GM23338 (cell line): ENCODE data around the gene ETV3. TPM values are rescaled to one million over a fixed set of nuclear protein-coding genes. Genes with fewer than 3 reads are reported as not detected.

Experiments
- ATAC-seq: fragments of 200-7000 bp; cut with Tn5 transposase; 3 replicates; pipeline ENCODE4 v1.9.1; 2020
- DNase-seq: peaks from one replicate; pipeline ENCODE4 v3.0.0-alpha.2; 2015; ENCODE audit warnings: low spot score
- H2AFZ ChIP-seq: fragments of 200-600 bp; sonication (generic); 2 replicates; pipeline ENCODE4 v1.8.0; 2016; ENCODE audit warnings: antibody characterized with exemption, mild to moderate bottlenecking, moderate library complexity
- H3F3A ChIP-seq: fragments of 200-600 bp; sonication (generic); replicated peaks from 2 replicates; pipeline ENCODE4 v1.8.0; 2017; ENCODE audit warnings: antibody characterized with exemption, mixed run types, low read depth
- H3K27ac ChIP-seq: fragments of 200-600 bp; sonication (generic); 2 replicates; pipeline ENCODE4 v1.6.1; 2016; ENCODE audit warnings: low read depth
- H3K27me3 ChIP-seq: fragments of 200-600 bp; sonication (generic); 2 replicates; pipeline ENCODE4 v1.8.0; 2016; ENCODE audit warnings: mild to moderate bottlenecking, mixed run types, moderate library complexity; ENCODE audit not compliant: insufficient read depth
- H3K36me3 ChIP-seq: fragments of 200-600 bp; sonication (generic); 2 replicates; pipeline ENCODE4 v1.8.0; 2016; ENCODE audit warnings: mild to moderate bottlenecking; ENCODE audit not compliant: insufficient read depth
- H3K4me1 ChIP-seq: fragments of 200-600 bp; sonication (generic); 2 replicates; pipeline ENCODE4 v1.8.0; 2016; ENCODE audit warnings: mild to moderate bottlenecking, moderate library complexity; ENCODE audit not compliant: insufficient read depth
- H3K4me2 ChIP-seq: fragments of 200-600 bp; sonication (generic); 2 replicates; pipeline ENCODE4 v1.7.1; 2017; ENCODE audit warnings: mixed run types
- H3K4me3 ChIP-seq: fragments of 200-600 bp; sonication (generic); 2 replicates; pipeline ENCODE4 v1.6.1; 2016; ENCODE audit warnings: mixed run types
- H3K79me2 ChIP-seq: fragments of 200-600 bp; sonication (generic); replicated peaks from 2 replicates; pipeline ENCODE4 v1.8.0; 2017; ENCODE audit warnings: mild to moderate bottlenecking; ENCODE audit not compliant: insufficient read depth
- H3K9me2 ChIP-seq: fragments of 200-600 bp; sonication (generic); 2 replicates; pipeline ENCODE4 v1.8.0; 2017; ENCODE audit not compliant: insufficient read depth
- H4K20me1 ChIP-seq: fragments of 200-600 bp; sonication (generic); replicated peaks from 2 replicates; pipeline ENCODE4 v1.8.0; 2017; ENCODE audit warnings: mild to moderate bottlenecking; ENCODE audit not compliant: insufficient read depth
- H3K27ac Mint-ChIP-seq: 2 replicates; pipeline ENCODE4 v1.8.0; 2020; ENCODE audit warnings: inconsistent platforms, mild to moderate bottlenecking, moderate library complexity, mixed read lengths
- H3K27me3 Mint-ChIP-seq: 3 replicates; pipeline ENCODE4 v1.8.0; 2022; ENCODE audit warnings: low read depth, mild to moderate bottlenecking, moderate library complexity, mixed read lengths, inconsistent platforms; ENCODE audit not compliant: insufficient read depth, poor library complexity
- H3K36me3 Mint-ChIP-seq: 3 replicates; pipeline ENCODE4 v1.8.0; 2021; ENCODE audit warnings: low read depth, mild to moderate bottlenecking, inconsistent platforms, moderate library complexity, mixed read lengths
- H3K4me1 Mint-ChIP-seq: 3 replicates; pipeline ENCODE4 v1.8.0; 2020; ENCODE audit warnings: mild to moderate bottlenecking, inconsistent platforms, mixed read lengths
- H3K4me3 Mint-ChIP-seq: 3 replicates; pipeline ENCODE4 v1.8.0; 2021; ENCODE audit warnings: moderate library complexity, mild to moderate bottlenecking, inconsistent platforms, mixed read lengths
- H3K9me3 Mint-ChIP-seq: 3 replicates; pipeline ENCODE4 v1.8.0; 2020; ENCODE audit warnings: moderate library complexity, mild to moderate bottlenecking, inconsistent platforms, mixed read lengths
- CREB1 ChIP-seq: fragments of 250-450 bp; sonication (Bioruptor Pico); IDR thresholded peaks from 2 replicates; pipeline ENCODE4 v1.5.0; 2020; ENCODE audit warnings: low read depth, mild to moderate bottlenecking, moderate library complexity
- CTCF ChIP-seq, 2 experiments: fragments of 200-600 bp in 1 of 2; sonication (generic) in 1 of 2; conservative IDR thresholded peaks; 2 replicates each; pipeline versions ENCODE4 v1.5.1 to v1.6.1; 2016 to 2017; ENCODE audit warnings: antibody characterized with exemption in 2 of 2, low read depth in 2 of 2, mild to moderate bottlenecking in 2 of 2, moderate library complexity in 1 of 2
- ETS1 ChIP-seq: IDR thresholded peaks from 2 replicates; pipeline ENCODE4 v1.6.1; 2016; ENCODE audit warnings: antibody characterized with exemption
- EZH2 ChIP-seq: fragments of 200-600 bp; sonication (generic); IDR thresholded peaks from one replicate; pipeline ENCODE4 v1.8.0; 2017; ENCODE audit warnings: antibody characterized with exemption, mild to moderate bottlenecking, low read depth; ENCODE audit not compliant: unreplicated experiment
- EZH2phosphoT487 ChIP-seq: fragments of 200-600 bp; sonication (generic); IDR thresholded peaks from one replicate; pipeline ENCODE4 v1.8.1; 2018; ENCODE audit warnings: antibody characterized with exemption; ENCODE audit not compliant: unreplicated experiment
- JUNB ChIP-seq: IDR thresholded peaks from one replicate; pipeline ENCODE4 v1.6.1; 2016; ENCODE audit warnings: antibody characterized with exemption; ENCODE audit not compliant: unreplicated experiment
- NANOG ChIP-seq: IDR thresholded peaks from 2 replicates; pipeline ENCODE4 v1.6.1; 2016; ENCODE audit warnings: antibody characterized with exemption, borderline replicate concordance
- POLR2AphosphoS5 ChIP-seq: IDR thresholded peaks from 2 replicates; pipeline ENCODE4 v1.6.1; 2016; ENCODE audit warnings: antibody characterized with exemption, low read depth
- REST ChIP-seq: IDR thresholded peaks from one replicate; pipeline ENCODE4 v1.6.1; 2018; ENCODE audit warnings: antibody characterized with exemption; ENCODE audit not compliant: unreplicated experiment
- STAT1 ChIP-seq: IDR thresholded peaks from one replicate; pipeline ENCODE4 v1.6.1; 2016; ENCODE audit warnings: antibody characterized with exemption; ENCODE audit not compliant: unreplicated experiment
- ZNF114 ChIP-seq: fragments of 250-450 bp; sonication (Bioruptor Pico); IDR thresholded peaks from 2 replicates; pipeline ENCODE4 v1.5.0; 2020; ENCODE audit warnings: mild to moderate bottlenecking, moderate library complexity
- ZNF331 ChIP-seq: fragments of 250-450 bp; sonication (Bioruptor Pico); IDR thresholded peaks from 2 replicates; pipeline ENCODE4 v1.5.0; 2020; ENCODE audit warnings: low read depth, mild to moderate bottlenecking, moderate library complexity
- ZNF462 ChIP-seq: fragments of 250-450 bp; sonication (Bioruptor Pico); IDR thresholded peaks from 2 replicates; pipeline ENCODE4 v1.5.0; 2020; ENCODE audit warnings: mild to moderate bottlenecking, moderate library complexity
- polyA plus RNA-seq: library from polyadenylated mRNA; unstranded; fragments of >200 nt; fragmentation: Nextera tagmentation; extraction: Ambion mirVana; gene quantifications from 2 replicates; pipeline ENCODE4 v1.2.1, GENCODE V29; 2016
- total RNA-seq: library from RNA; depleted of rRNA; stranded (reverse); fragments of >200 nt; shearing (Covaris generic); gene quantifications from 2 replicates; pipeline ENCODE4 v1.2.3, GENCODE V29; 2014

Gene ETV3
- total and polyA plus RNA-seq, 2 experiments from 2014 or later: 8.1 to 19.6 TPM

- H2AFZ ChIP-seq: peak overlapping the region; percentile 6; the same call in 1 of the 2 replicates
- H3K79me2 ChIP-seq: peaks cover 23% of the 10 kb centered on the region
- Mint-ChIP-seq H3K9me3 (no peaks in the 10 kb centered on the region), H3K27ac (peak overlapping the region; percentile 74), H3K27me3 (peaks cover 13% of the 10 kb centered on the region), H3K4me1 (peaks cover 54% of the 10 kb centered on the region), H3K36me3 (peaks cover 23% of the 10 kb centered on the region), H3K4me3 (peak overlapping the region; percentile 80)
- peaks cover 5% of the 10 kb centered on the region; the same call in 1 of the 2 replicates for H3F3A ChIP-seq
- no peak for ATAC-seq
- TF ChIP-seq REST (no peak), JUNB (no peak), CTCF (conservative IDR thresholded peaks at IDR 0.05; ENCODE audit: low read depth in 2 of 2) (no peak), STAT1 (no peak), POLR2AphosphoS5 (no peak), ZNF331 (CRISPR knock-in tag) (no peak), ZNF114 (no peak), EZH2phosphoT487 (no peak), EZH2 (no peak), ZNF462 (CRISPR knock-in tag) (no peak), NANOG (no peak), CREB1 (CRISPR knock-in tag) (no peak), ETS1 (no peak)
- H3K27ac ChIP-seq: peak overlapping the region; percentile 92
- H3K4me2 ChIP-seq: peak overlapping the region; percentile 83
- peak overlapping the region; percentile 83 for H3K4me3 ChIP-seq
- DNase-seq: no peak
- peaks cover 27% of the 10 kb centered on the region for H4K20me1 ChIP-seq
- peaks cover 18% of the 10 kb centered on the region for H3K36me3 ChIP-seq
- H3K9me2 ChIP-seq: no peaks in the 10 kb centered on the region
- peaks cover 9% of the 10 kb centered on the region; the same call in 1 of the 2 replicates for H3K27me3 ChIP-seq
- peaks cover 49% of the 10 kb centered on the region for H3K4me1 ChIP-seq
Observed at GRCh38 chr1:157139052-157139715, 989 bp upstream of the ETV3 start.
